ENCODE results near the gene CADM1. TPM values are rescaled to one million over a fixed set of nuclear protein-coding genes. Genes with fewer than 3 reads are reported as not detected.

Gene CADM1
- total and polyA plus RNA-seq, 10 of the 15 experiments (the other 5 are each of a cell fraction or from before 2014, with no cell fraction given): 0.03 to 0.48 (median 0.15) TPM; not detected in 3

DNA sequence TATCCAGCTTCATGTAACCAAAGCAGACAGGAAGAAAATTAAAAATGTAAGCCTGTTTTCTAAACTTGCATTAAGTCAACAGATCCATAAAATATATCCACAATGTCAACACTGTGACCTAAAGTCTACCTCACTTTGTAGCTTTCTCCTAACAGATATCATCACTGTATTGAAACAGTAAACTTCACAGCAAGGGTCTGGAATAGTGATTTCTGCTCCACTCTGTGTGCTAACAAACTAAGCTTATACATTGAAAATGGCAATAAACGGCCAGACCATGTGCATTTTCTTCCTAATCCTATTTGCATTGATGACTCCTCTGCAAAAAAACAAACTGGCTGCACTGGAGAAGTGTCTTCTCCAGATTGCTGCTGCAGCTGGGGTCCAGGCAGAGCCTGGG lies 26.8 kb downstream of the CADM1 start:
- WGBS (ENCODE audit: insufficient coverage, insufficient replicate concordance, low lambda C conversion rate, missing lambda C conversion rate): 0% methylated on average over 1 of the region's 1 CpG
- H3K9me3 ChIP-seq (replicated peaks; ENCODE audit: control insufficient read depth, insufficient read depth, low read length): no peaks in the 10 kb centered on the region
- RAD21 ChIA-PET (ENCODE audit: unreplicated experiment): no interaction called here
- TF ChIP-seq YBX1 (IDR thresholded peaks at IDR 0.05) (no peak), TARDBP (IDR thresholded peaks at IDR 0.05; ENCODE audit: borderline replicate concordance) (no peak), NFIC (IDR thresholded peaks at IDR 0.05; ENCODE audit: low read depth, low read length) (no peak), EZH2 (IDR thresholded peaks at IDR 0.05; ENCODE audit: borderline replicate concordance, control insufficient read depth, low read depth, low read length) (no peak), SREBF2 (IDR thresholded peaks at IDR 0.05; ENCODE audit: low read length) (no peak), ZNF207 (IDR thresholded peaks at IDR 0.05; ENCODE audit: borderline replicate concordance) (no peak), RAD21 (IDR thresholded peaks at IDR 0.05; ENCODE audit: insufficient read depth, low read depth, low read length) (no peak), NFYA (IDR thresholded peaks at IDR 0.05; ENCODE audit: borderline replicate concordance, low read depth, low read length) (no peak), PAX8 (IDR thresholded peaks at IDR 0.05) (no peak), CHD4 (IDR thresholded peaks at IDR 0.05) (no peak), SPI1 (IDR thresholded peaks at IDR 0.05; ENCODE audit: borderline replicate concordance, insufficient read depth, low read depth, low read length) (no peak), ETV6 (conservative IDR thresholded peaks at IDR 0.05 in 1 of 2, IDR thresholded peaks at IDR 0.05 in 1 of 2; ENCODE audit: borderline replicate concordance in 1 of 2, low read depth in 1 of 2) (no peak), FOS (IDR thresholded peaks at IDR 0.05; ENCODE audit: borderline replicate concordance, extremely low read depth, insufficient read length) (no peak)
- TF ChIP-seq, protein P1, sequence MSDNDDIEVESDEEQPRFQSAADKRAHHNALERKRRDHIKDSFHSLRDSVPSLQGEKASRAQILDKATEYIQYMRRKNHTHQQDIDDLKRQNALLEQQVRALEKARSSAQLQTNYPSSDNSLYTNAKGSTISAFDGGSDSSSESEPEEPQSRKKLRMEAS (IDR thresholded peaks at IDR 0.05; ENCODE audit: low read depth, low read length): no peak
- TF ChIP-seq, protein P2, sequence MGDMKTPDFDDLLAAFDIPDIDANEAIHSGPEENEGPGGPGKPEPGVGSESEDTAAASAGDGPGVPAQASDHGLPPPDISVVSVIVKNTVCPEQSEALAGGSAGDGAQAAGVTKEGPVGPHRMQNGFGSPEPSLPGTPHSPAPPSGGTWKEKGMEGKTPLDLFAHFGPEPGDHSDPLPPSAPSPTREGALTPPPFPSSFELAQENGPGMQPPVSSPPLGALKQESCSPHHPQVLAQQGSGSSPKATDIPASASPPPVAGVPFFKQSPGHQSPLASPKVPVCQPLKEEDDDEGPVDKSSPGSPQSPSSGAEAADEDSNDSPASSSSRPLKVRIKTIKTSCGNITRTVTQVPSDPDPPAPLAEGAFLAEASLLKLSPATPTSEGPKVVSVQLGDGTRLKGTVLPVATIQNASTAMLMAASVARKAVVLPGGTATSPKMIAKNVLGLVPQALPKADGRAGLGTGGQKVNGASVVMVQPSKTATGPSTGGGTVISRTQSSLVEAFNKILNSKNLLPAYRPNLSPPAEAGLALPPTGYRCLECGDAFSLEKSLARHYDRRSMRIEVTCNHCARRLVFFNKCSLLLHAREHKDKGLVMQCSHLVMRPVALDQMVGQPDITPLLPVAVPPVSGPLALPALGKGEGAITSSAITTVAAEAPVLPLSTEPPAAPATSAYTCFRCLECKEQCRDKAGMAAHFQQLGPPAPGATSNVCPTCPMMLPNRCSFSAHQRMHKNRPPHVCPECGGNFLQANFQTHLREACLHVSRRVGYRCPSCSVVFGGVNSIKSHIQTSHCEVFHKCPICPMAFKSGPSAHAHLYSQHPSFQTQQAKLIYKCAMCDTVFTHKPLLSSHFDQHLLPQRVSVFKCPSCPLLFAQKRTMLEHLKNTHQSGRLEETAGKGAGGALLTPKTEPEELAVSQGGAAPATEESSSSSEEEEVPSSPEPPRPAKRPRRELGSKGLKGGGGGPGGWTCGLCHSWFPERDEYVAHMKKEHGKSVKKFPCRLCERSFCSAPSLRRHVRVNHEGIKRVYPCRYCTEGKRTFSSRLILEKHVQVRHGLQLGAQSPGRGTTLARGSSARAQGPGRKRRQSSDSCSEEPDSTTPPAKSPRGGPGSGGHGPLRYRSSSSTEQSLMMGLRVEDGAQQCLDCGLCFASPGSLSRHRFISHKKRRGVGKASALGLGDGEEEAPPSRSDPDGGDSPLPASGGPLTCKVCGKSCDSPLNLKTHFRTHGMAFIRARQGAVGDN (IDR thresholded peaks at IDR 0.05): no peak
- TF ChIP-seq, protein P3, sequence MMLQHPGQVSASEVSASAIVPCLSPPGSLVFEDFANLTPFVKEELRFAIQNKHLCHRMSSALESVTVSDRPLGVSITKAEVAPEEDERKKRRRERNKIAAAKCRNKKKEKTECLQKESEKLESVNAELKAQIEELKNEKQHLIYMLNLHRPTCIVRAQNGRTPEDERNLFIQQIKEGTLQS (IDR thresholded peaks at IDR 0.05; ENCODE audit: borderline replicate concordance, extremely low read depth, low read depth, low read length): no peak
- TF ChIP-seq, protein P4, sequence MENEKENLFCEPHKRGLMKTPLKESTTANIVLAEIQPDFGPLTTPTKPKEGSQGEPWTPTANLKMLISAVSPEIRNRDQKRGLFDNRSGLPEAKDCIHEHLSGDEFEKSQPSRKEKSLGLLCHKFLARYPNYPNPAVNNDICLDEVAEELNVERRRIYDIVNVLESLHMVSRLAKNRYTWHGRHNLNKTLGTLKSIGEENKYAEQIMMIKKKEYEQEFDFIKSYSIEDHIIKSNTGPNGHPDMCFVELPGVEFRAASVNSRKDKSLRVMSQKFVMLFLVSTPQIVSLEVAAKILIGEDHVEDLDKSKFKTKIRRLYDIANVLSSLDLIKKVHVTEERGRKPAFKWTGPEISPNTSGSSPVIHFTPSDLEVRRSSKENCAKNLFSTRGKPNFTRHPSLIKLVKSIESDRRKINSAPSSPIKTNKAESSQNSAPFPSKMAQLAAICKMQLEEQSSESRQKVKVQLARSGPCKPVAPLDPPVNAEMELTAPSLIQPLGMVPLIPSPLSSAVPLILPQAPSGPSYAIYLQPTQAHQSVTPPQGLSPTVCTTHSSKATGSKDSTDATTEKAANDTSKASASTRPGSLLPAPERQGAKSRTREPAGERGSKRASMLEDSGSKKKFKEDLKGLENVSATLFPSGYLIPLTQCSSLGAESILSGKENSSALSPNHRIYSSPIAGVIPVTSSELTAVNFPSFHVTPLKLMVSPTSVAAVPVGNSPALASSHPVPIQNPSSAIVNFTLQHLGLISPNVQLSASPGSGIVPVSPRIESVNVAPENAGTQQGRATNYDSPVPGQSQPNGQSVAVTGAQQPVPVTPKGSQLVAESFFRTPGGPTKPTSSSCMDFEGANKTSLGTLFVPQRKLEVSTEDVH (IDR thresholded peaks at IDR 0.05; ENCODE audit: low read depth, partially characterized antibody): no peak

More for the DNA sequence above, 26.8 kb downstream of the CADM1 start:
- no peaks in the 10 kb centered on the region for H3K4me1 ChIP-seq (ENCODE audit: control insufficient read depth, insufficient read depth, low read length)
- BruUV-seq (replicated peaks): no TSS peak
- ChIA-PET SMC1A (ENCODE audit: uncharacterized antibody, unreplicated experiment) (no interaction called here), POLR2A (no interaction called here), CTCF (no interaction called here)
- no peak overlapping the region for H3K27ac ChIP-seq (ENCODE audit: control insufficient read depth, insufficient read depth)
- no peak overlapping the region for H2AFZ ChIP-seq (ENCODE audit: control insufficient read depth, low read depth, low read length)
- no peak overlapping the region for H3K9ac ChIP-seq (ENCODE audit: control insufficient read depth, insufficient read depth, low read length)
- in situ Hi-C loops (cut with MboI) (no loop called here), intact Hi-C loops (cut with micrococcal nuclease; ENCODE audit: unreplicated experiment) (no loop called here)
- H3K27me3 ChIP-seq (replicated peaks in 1 of 2; ENCODE audit: control insufficient read depth in 2 of 2, insufficient read depth in 2 of 2, low read length in 1 of 2): peaks cover 0 to 5% of the 10 kb centered on the region in 2 experiments; a peak in 1 of 4 replicates
- no peaks in the 10 kb centered on the region for H3K36me3 ChIP-seq (ENCODE audit: control insufficient read depth in 2 of 2, insufficient read depth in 2 of 2, low read length in 1 of 2)
- no peak for DNase-seq (ENCODE audit: low read depth, low spot score)
- H3K4me2 ChIP-seq (ENCODE audit: control insufficient read depth, insufficient read depth): no peak overlapping the region
- H3K79me2 ChIP-seq (ENCODE audit: control insufficient read depth, insufficient read depth, low read length): no peaks in the 10 kb centered on the region
- no peak for FAIRE-seq
- ATAC-seq: no peak
- H4K20me1 ChIP-seq (ENCODE audit: control insufficient read depth, insufficient read depth): no peaks in the 10 kb centered on the region
- H3K4me3 ChIP-seq: no peak overlapping the region
